Endothelial cell of hepatic sinusoid (primary cell): ENCODE data around the gene DOCK9.

Source experiments
- in situ Hi-C: cut with HindIII; loops from 2 replicates; pipeline ENCODE4 v1.10.0; 2017; ENCODE audit warnings: low sequenced_read_pairs

Gene DOCK9

GRCh38 chr13:98802559-98802958, 175.3 kb downstream of the DOCK9 start:
- in situ Hi-C loops, result no loop called here

GRCh38 chr13:98801626-98802418, 176.0 kb downstream of the DOCK9 start:
- in situ Hi-C loops, result no loop called here

- in situ Hi-C loops, result no loop called here
Observed at GRCh38 chr13:98800078-98800477, 177.8 kb downstream of the DOCK9 start.

- in situ Hi-C loops, result no loop called here
Observed at GRCh38 chr13:98798849-98799645, 178.8 kb downstream of the DOCK9 start.

DNA sequence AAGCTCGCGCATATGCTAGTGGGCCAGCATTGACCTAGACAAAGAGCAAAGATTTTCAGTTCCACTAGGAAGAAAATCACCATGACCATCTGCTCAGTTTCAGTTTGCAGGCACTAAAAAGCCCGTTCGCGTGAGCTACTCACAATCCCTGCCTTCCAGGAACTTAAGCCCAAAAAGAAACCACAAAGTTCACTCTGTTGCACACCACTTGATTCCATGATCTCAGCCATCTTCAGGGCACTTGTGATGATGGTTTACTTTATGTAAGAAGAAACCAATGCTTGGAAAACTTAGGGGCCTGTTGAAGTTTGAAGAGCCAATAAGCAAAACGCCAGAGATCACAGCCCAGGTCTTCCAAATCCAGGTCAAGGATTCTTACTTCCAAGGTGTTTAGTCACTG, 180.4 kb downstream of the DOCK9 start:
- in situ Hi-C loops, result no loop called here

- in situ Hi-C loops, result no loop called here
Observed at GRCh38 chr13:98796798-98797197, 181.1 kb downstream of the DOCK9 start.

GRCh38 chr13:98796191-98796590, 181.7 kb downstream of the DOCK9 start:
- in situ Hi-C loops, result no loop called here

DNA sequence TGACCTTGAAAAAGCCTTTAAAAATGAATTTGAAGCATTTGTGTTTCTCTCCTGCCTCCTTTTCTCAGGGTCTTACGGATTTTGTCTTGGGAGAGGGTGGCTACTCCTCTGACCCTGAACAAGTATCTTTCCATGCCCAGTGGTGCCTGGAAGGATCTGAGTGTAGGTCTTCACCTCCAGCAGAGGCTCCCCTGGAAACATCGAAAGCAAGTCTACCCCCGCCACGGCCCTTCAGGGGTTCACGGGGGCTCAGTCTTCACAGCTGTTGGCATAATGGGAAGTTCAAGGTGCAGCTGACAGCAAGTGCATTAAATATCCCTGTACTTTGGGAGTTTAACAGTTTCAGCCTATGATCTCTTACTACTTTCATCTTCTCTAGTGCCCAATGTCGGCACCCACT, 182.6 kb downstream of the DOCK9 start:
- in situ Hi-C loops, result no loop called here

DNA sequence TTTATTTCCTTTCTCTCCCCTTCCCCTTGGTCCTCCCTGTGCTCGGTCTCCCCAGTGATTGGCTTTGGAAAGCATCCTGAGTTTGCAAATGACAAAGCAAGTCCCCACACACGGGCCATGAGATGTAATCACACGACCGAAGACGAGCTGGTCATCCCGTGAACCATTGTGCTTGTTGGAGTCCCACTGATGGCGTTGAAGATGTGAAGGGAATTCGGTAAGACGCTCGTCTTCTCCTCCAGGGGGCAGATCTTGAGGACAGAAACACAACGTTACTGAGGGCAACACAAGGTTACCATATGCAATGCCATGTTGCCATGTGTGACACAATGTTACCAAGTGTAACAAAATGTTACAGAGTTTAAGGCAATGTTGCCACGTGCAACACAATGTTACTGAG, 183.4 kb downstream of the DOCK9 start:
- in situ Hi-C loops, result no loop called here

- in situ Hi-C loops, result no loop called here
Observed at GRCh38 chr13:98792785-98793495, 184.9 kb downstream of the DOCK9 start.

- in situ Hi-C loops, result no loop called here
Observed at GRCh38 chr13:98792321-98792720, 185.5 kb downstream of the DOCK9 start.

DNA sequence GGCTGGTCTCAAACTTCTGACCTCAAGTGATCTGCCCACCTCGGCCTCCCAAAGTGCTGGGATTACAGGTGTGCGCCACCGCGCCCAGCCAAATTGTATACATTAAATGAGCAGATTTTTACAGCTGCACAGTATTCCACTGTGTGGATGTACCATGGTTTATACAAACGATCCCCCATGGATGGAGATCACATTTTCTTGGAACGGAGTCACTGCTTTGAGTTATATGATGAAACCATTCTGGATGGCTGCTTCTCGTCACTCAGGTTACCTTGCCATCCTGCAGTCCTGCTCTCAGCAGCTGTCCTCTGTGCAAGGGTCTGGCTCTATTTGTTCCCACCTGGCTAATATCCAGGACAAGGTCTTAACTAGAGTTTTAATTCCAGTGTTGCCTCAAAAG, 186.3 kb downstream of the DOCK9 start:
- in situ Hi-C loops, result no loop called here

DNA sequence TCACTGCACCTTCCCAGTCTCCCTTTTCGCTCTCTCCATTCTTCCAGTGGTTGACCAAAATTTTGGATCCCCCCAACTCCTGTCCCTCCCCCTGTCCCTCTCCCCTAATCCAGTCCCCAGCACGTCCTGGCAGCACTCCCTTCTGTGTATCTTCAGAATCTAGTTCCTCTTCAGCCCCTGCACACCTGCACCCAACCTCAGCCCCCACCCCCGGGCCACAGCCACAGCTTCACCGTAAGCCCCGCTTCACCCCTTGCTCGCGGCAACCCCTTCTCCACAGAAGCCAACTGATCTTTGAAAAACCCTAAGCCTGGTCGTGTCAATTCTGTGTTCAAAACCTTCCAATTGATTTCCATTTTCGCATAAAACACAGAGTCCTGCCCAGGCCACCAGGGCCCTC, 189.9 kb downstream of the DOCK9 start:
- in situ Hi-C loops, result no loop called here

DNA sequence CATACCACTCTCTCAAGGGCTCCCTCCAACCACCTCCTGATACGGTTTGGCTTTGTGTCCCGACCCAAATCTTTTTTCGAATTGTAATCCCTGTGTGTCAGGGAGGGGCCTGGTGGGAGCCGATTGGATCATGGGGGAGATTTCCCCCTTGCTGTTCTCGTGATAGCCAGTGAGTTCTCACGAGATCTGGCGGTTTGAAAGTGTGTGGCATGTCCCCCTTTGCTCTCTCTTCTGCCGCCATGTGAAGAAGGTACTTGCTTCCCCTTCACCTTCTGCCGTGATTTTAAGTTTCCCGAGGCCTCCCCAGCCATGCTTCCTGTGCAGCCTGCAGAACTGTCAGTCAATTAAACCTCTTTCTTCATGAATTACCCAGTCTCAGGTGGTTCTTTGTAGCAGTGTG, 190.7 kb downstream of the DOCK9 start:
- in situ Hi-C loops, result no loop called here

GRCh38 chr13:98786023-98786422, 191.8 kb downstream of the DOCK9 start:
- in situ Hi-C loops, result no loop called here

GRCh38 chr13:98785405-98785804, 192.5 kb downstream of the DOCK9 start:
- in situ Hi-C loops, result no loop called here

GRCh38 chr13:98784666-98785065, 193.2 kb downstream of the DOCK9 start:
- in situ Hi-C loops, result no loop called here

- in situ Hi-C loops, result no loop called here
Observed at GRCh38 chr13:98783856-98784478, 193.9 kb downstream of the DOCK9 start.

GRCh38 chr13:98782654-98783053, 195.2 kb downstream of the DOCK9 start:
- in situ Hi-C loops, result no loop called here

GRCh38 chr13:98781905-98782304, 196.0 kb downstream of the DOCK9 start:
- in situ Hi-C loops, result no loop called here

- in situ Hi-C loops, result no loop called here
Observed at GRCh38 chr13:98781470-98781869, 196.4 kb downstream of the DOCK9 start.
